ENCODE results near the gene SLC22A4.

The SLC22A4 gene

GRCh38 chr5:132315529-132316067 lies 21.4 kb downstream of the SLC22A4 start:
- in situ Hi-C loops (cut with HindIII; ENCODE audit: low pct_ligation_motif_present, low sequenced_read_pairs) = no loop called here
- H3K36me3 ChIP-seq (replicated peaks) = no peaks in the 10 kb centered on the region
- TF ChIP-seq CTCF (IDR thresholded peaks at IDR 0.05; ENCODE audit: low read depth, low read length, missing control alignments) = peak; percentile 25

GRCh38 chr5:132319975-132320374 lies 25.8 kb downstream of the SLC22A4 start:
- in situ Hi-C loops (cut with HindIII; ENCODE audit: low pct_ligation_motif_present, low sequenced_read_pairs) = no loop called here
- Histone ChIP-seq H3K4me3 (ENCODE audit: low read depth, low read length) (no peak overlapping the region), H3K27ac (no peak overlapping the region), H3K36me3 (replicated peaks) (no peaks in the 10 kb centered on the region), H3K27me3 (replicated peaks) (no peaks in the 10 kb centered on the region)
- TF ChIP-seq CTCF (IDR thresholded peaks at IDR 0.05; ENCODE audit: low read depth, low read length, missing control alignments) = no peak
- no peak for DNase-seq

More at GRCh38 chr5:132315529-132316067, 21.4 kb downstream of the SLC22A4 start:
- Histone ChIP-seq H3K27ac (no peak overlapping the region), H3K4me3 (ENCODE audit: low read depth, low read length) (no peak overlapping the region), H3K27me3 (replicated peaks) (no peaks in the 10 kb centered on the region)
- no peak for DNase-seq

- no peak for TF ChIP-seq CTCF (IDR thresholded peaks at IDR 0.05; ENCODE audit: low read depth, low read length, missing control alignments)
- in situ Hi-C loops (cut with HindIII; ENCODE audit: low pct_ligation_motif_present, low sequenced_read_pairs) = no loop called here
- Histone ChIP-seq H3K27me3 (replicated peaks) (no peaks in the 10 kb centered on the region), H3K27ac (no peak overlapping the region), H3K4me3 (ENCODE audit: low read depth, low read length) (no peak overlapping the region), H3K36me3 (replicated peaks) (no peaks in the 10 kb centered on the region)
- DNase-seq = no peak
Observed at GRCh38 chr5:132321109-132321721, 27.0 kb downstream of the SLC22A4 start.

GRCh38 chr5:132322266-132322665 lies 28.1 kb downstream of the SLC22A4 start:
- TF ChIP-seq CTCF (IDR thresholded peaks at IDR 0.05; ENCODE audit: low read depth, low read length, missing control alignments) = no peak
- H3K27me3 ChIP-seq (replicated peaks) = no peaks in the 10 kb centered on the region
- no peaks in the 10 kb centered on the region for H3K36me3 ChIP-seq (replicated peaks)
- H3K4me3 ChIP-seq (ENCODE audit: low read depth, low read length) = no peak overlapping the region
- DNase-seq = no peak
- in situ Hi-C loops (cut with HindIII; ENCODE audit: low pct_ligation_motif_present, low sequenced_read_pairs) = no loop called here
- H3K27ac ChIP-seq = no peak overlapping the region

GRCh38 chr5:132323202-132323601 lies 29.0 kb downstream of the SLC22A4 start:
- no peak for DNase-seq
- in situ Hi-C loops (cut with HindIII; ENCODE audit: low pct_ligation_motif_present, low sequenced_read_pairs) = no loop called here
- H3K27ac ChIP-seq = no peak overlapping the region
- H3K27me3 ChIP-seq (replicated peaks) = no peaks in the 10 kb centered on the region
- no peak overlapping the region for H3K4me3 ChIP-seq (ENCODE audit: low read depth, low read length)
- no peaks in the 10 kb centered on the region for H3K36me3 ChIP-seq (replicated peaks)
- TF ChIP-seq CTCF (IDR thresholded peaks at IDR 0.05; ENCODE audit: low read depth, low read length, missing control alignments) = no peak

GRCh38 chr5:132325691-132326090 lies 31.5 kb downstream of the SLC22A4 start:
- in situ Hi-C loops (cut with HindIII; ENCODE audit: low pct_ligation_motif_present, low sequenced_read_pairs) = no loop called here
- Histone ChIP-seq H3K27ac (no peak overlapping the region), H3K36me3 (replicated peaks) (no peaks in the 10 kb centered on the region), H3K27me3 (replicated peaks) (no peaks in the 10 kb centered on the region), H3K4me3 (ENCODE audit: low read depth, low read length) (no peak overlapping the region)
- no peak for DNase-seq
- no peak for TF ChIP-seq CTCF (IDR thresholded peaks at IDR 0.05; ENCODE audit: low read depth, low read length, missing control alignments)
